GM12878 (cell line): ENCODE results near the gene PPM1A. TPM values are rescaled to one million over a fixed set of nuclear protein-coding genes. Genes with fewer than 3 reads are reported as not detected.

Experiments
- ATAC-seq: fragments of 200-7000 bp; cut with Tn5 transposase; 3 replicates; pipeline ENCODE4 v1.9.1; 2020; ENCODE audit warnings: mild to moderate bottlenecking, moderate library complexity
- BruUV-seq: library from RNA; stranded (reverse); fragments of 400-500 nt; replicated peaks from 2 replicates; lab custom pipeline; 2021; lab: Mats Ljungman, UMichigan
- CTCF ChIA-PET: fragments of 300-600 bp; sonication (Branson Sonifier 250); formaldehyde crosslinking; extraction: SDS; loops from one replicate; lab custom pipeline; 2021; ENCODE audit warnings: inconsistent platforms; lab: Yijun Ruan, JAX
- POLR2A ChIA-PET: fragments of 350-600 bp; formaldehyde crosslinking; extraction: SDS; loops from one replicate; lab custom pipeline; 2021; ENCODE audit warnings: inconsistent platforms; lab: Charles Lee
- RAD21 ChIA-PET: fragments of 300-600 bp; sonication (Branson Sonifier 250); formaldehyde crosslinking; loops from one replicate; lab custom pipeline; 2023; ENCODE audit warnings: antibody characterized with exemption; ENCODE audit not compliant: unreplicated experiment; lab: Charles Lee
- SMC1A ChIA-PET: fragments of 300-600 bp; sonication (Branson Sonifier 250); formaldehyde crosslinking; loops from one replicate; lab custom pipeline; 2023; ENCODE audit not compliant: unreplicated experiment, uncharacterized antibody; lab: Charles Lee
- DNase-seq: peaks from one replicate; pipeline ENCODE4 v3.0.0-alpha.2; 2011; ENCODE audit warnings: low read depth, low spot score
- FAIRE-seq: peaks from 3 replicates; lab custom pipeline; 2011; peaks lifted over from hg19 to GRCh38; lab: Jason Lieb, UNC
- H2AFZ ChIP-seq: 2 replicates; pipeline ENCODE4 v1.6.0; 2011; ENCODE audit warnings: low read depth, low read length, control low read depth; ENCODE audit not compliant: control insufficient read depth
- H3K27ac ChIP-seq: 2 replicates; pipeline ENCODE4 v1.5.1; 2011; ENCODE audit warnings: control low read depth; ENCODE audit not compliant: control insufficient read depth, insufficient read depth
- H3K27me3 ChIP-seq, 2 experiments: replicated peaks in 1 of 2; 2 replicates each; pipeline versions ENCODE4 v1.6.0 to v1.6.1; 2011; ENCODE audit warnings: low read length in 1 of 2; ENCODE audit not compliant: control insufficient read depth in 2 of 2, insufficient read depth in 2 of 2
- H3K36me3 ChIP-seq, 2 experiments: 2 replicates each; pipeline ENCODE4 v1.5.1; 2011; ENCODE audit warnings: low read length in 1 of 2; ENCODE audit not compliant: control insufficient read depth in 2 of 2, insufficient read depth in 2 of 2
- H3K4me1 ChIP-seq: 2 replicates; pipeline ENCODE4 v1.6.1; 2011; ENCODE audit warnings: mild to moderate bottlenecking, low read length, moderate library complexity, mixed read lengths; ENCODE audit not compliant: control insufficient read depth, insufficient read depth
- H3K4me2 ChIP-seq: 2 replicates; pipeline ENCODE4 v1.6.0; 2011; ENCODE audit warnings: control low read depth; ENCODE audit not compliant: control insufficient read depth, insufficient read depth
- H3K4me3 ChIP-seq: fragments of 200-600 bp; sonication (generic); 2 replicates; pipeline ENCODE4 v1.5.1; 2016
- H3K79me2 ChIP-seq: 2 replicates; pipeline ENCODE4 v1.6.0; 2011; ENCODE audit warnings: low read length; ENCODE audit not compliant: control insufficient read depth, insufficient read depth
- H3K9ac ChIP-seq: 2 replicates; pipeline ENCODE4 v1.8.0; 2011; ENCODE audit warnings: low read length, control low read depth, mixed read lengths; ENCODE audit not compliant: control insufficient read depth, insufficient read depth
- H3K9me3 ChIP-seq: replicated peaks from 3 replicates; pipeline ENCODE4 v1.5.1; 2011; ENCODE audit warnings: mild to moderate bottlenecking, low read length; ENCODE audit not compliant: control insufficient read depth, insufficient read depth
- H4K20me1 ChIP-seq: 2 replicates; pipeline ENCODE4 v1.6.0; 2011; ENCODE audit not compliant: control insufficient read depth, insufficient read depth
- CREM ChIP-seq: IDR thresholded peaks from 2 replicates; pipeline ENCODE4 v1.6.1; 2014; ENCODE audit warnings: antibody characterized with exemption, low read depth
- NR2C2 ChIP-seq: IDR thresholded peaks from 2 replicates; pipeline ENCODE4 v1.6.1; 2011; ENCODE audit warnings: borderline replicate concordance, low read depth; ENCODE audit not compliant: control insufficient read depth, insufficient read length
- SRF ChIP-seq, 2 experiments: IDR thresholded peaks; 2 replicates each; pipeline ENCODE4 v1.6.1; 2011; ENCODE audit warnings: low read depth in 2 of 2, low read length in 2 of 2, mild to moderate bottlenecking in 1 of 2, moderate library complexity in 1 of 2
- STAT1 ChIP-seq: fragments of 450-650 bp; conservative IDR thresholded peaks from 2 replicates; pipeline ENCODE4 v1.6.1; 2014; ENCODE audit warnings: antibody characterized with exemption, mild to moderate bottlenecking
- ZBED1 ChIP-seq: IDR thresholded peaks from 2 replicates; pipeline ENCODE4 v1.6.1; 2016; ENCODE audit warnings: borderline replicate concordance
- WGBS: methylation state at CpG from one replicate; pipeline ENCODE4 v1.1.6; 2016; ENCODE audit warnings: low lambda C conversion rate; ENCODE audit not compliant: insufficient replicate concordance, insufficient coverage; ENCODE audit errors: missing lambda C conversion rate; 5-methylcytosine and 5-hydroxymethylcytosine counted together
- in situ Hi-C: fragments of 300-500 bp; cut with MboI; formaldehyde crosslinking; loops from 9 replicates; pipeline ENCODE4 v1.14.3; 2018; ENCODE audit warnings: mixed read lengths
- intact Hi-C: fragments of 100-400 bp; cut with micrococcal nuclease; formaldehyde crosslinking; loops from one replicate; pipeline ENCODE4 v1.14.2; 2022; ENCODE audit not compliant: unreplicated experiment
- polyA plus RNA-seq, 11 experiments: library from polyadenylated mRNA; depleted of rRNA in 4 of 11; unstranded in 6 of 11; stranded (reverse) in 5 of 11; fragments of >200 nt; fragmentation: Nextera tagmentation in 4 of 11; fragmentation: Illumina TruSeq in 1 of 11; extraction: Ambion mirVana in 4 of 11; extraction: Trizol in 1 of 11; gene quantifications; 1 replicate in 1 of 11; 2 replicates in 10 of 11; pipeline versions ENCODE4 v1.2.1 to v1.2.3, GENCODE V29; 2011 to 2016; ENCODE audit warnings: inconsistent platforms in 2 of 11, missing spikeins in 2 of 11, low read depth in 1 of 11
- total RNA-seq, 4 experiments: library from RNA; depleted of rRNA in 3 of 4; stranded (reverse); fragments of >200 nt in 3 of 4; fragmentation: Illumina TruSeq in 1 of 4; extraction: Trizol in 1 of 4; gene quantifications; 2 replicates each; pipeline versions ENCODE4 v1.2.1 to v1.2.3, GENCODE V29; 2013 to 2021
- TF ChIP-seq, protein P1 (sequence below): IDR thresholded peaks from 2 replicates; pipeline ENCODE4 v1.6.1; 2012; ENCODE audit warnings: improper control_type of control experiment, low read depth, low read length; ENCODE audit not compliant: insufficient replicate concordance
- TF ChIP-seq, protein P2 (sequence below): IDR thresholded peaks from 2 replicates; pipeline ENCODE4 v1.6.1; 2011; ENCODE audit warnings: low read depth, low read length, improper control_type of control experiment, borderline replicate concordance
- TF ChIP-seq, protein P3 (sequence below), 3 experiments: IDR thresholded peaks in 2 of 3; conservative IDR thresholded peaks in 1 of 3; 2 replicates each; pipeline ENCODE4 v1.5.1; 2011; ENCODE audit warnings: low read depth in 3 of 3, low read length in 3 of 3, mild to moderate bottlenecking in 3 of 3, control low read depth in 2 of 3, moderate library complexity in 2 of 3, inconsistent platforms in 1 of 3, mixed read lengths in 1 of 3; ENCODE audit not compliant: control insufficient read depth in 2 of 3, insufficient read depth in 1 of 3; ENCODE audit errors: extremely low read depth in 1 of 3
- TF ChIP-seq, protein P4 (sequence below): IDR thresholded peaks from 2 replicates; pipeline ENCODE4 v1.6.1; 2011; ENCODE audit warnings: borderline replicate concordance, low read depth, mild to moderate bottlenecking, moderate library complexity, mixed read lengths, low read length; ENCODE audit not compliant: insufficient read depth; ENCODE audit errors: extremely low read length

Gene PPM1A
- total and polyA plus RNA-seq, 10 of the 15 experiments (the other 5 are each of a cell fraction or from before 2014, with no cell fraction given): 16.8 to 124 (median 47.0) TPM

DNA sequence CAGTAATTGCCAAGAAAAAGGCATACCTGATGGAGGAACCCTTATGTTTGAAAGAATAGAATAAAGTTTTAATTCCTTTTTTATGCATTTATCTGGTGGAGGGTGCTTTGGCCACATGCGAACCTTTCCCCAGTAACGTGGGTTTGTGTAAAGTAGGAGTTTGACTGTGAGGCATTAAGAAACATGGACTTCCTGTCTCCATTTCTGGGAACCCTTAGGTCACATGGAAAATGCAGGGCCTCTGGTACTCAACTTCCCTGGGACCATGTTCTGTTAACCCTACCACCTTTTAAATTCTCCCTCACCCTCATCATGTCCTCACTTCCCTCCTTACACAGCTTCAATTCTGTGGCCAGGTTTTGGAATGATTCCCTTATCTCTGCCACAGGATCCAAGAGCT lies 80.3 kb downstream of the PPM1A start (continued):
- TF ChIP-seq SRF (IDR thresholded peaks at IDR 0.05; ENCODE audit: low read depth in 2 of 2, low read length in 2 of 2) (no peak), NR2C2 (no peak)
- TF ChIP-seq, protein P1, sequence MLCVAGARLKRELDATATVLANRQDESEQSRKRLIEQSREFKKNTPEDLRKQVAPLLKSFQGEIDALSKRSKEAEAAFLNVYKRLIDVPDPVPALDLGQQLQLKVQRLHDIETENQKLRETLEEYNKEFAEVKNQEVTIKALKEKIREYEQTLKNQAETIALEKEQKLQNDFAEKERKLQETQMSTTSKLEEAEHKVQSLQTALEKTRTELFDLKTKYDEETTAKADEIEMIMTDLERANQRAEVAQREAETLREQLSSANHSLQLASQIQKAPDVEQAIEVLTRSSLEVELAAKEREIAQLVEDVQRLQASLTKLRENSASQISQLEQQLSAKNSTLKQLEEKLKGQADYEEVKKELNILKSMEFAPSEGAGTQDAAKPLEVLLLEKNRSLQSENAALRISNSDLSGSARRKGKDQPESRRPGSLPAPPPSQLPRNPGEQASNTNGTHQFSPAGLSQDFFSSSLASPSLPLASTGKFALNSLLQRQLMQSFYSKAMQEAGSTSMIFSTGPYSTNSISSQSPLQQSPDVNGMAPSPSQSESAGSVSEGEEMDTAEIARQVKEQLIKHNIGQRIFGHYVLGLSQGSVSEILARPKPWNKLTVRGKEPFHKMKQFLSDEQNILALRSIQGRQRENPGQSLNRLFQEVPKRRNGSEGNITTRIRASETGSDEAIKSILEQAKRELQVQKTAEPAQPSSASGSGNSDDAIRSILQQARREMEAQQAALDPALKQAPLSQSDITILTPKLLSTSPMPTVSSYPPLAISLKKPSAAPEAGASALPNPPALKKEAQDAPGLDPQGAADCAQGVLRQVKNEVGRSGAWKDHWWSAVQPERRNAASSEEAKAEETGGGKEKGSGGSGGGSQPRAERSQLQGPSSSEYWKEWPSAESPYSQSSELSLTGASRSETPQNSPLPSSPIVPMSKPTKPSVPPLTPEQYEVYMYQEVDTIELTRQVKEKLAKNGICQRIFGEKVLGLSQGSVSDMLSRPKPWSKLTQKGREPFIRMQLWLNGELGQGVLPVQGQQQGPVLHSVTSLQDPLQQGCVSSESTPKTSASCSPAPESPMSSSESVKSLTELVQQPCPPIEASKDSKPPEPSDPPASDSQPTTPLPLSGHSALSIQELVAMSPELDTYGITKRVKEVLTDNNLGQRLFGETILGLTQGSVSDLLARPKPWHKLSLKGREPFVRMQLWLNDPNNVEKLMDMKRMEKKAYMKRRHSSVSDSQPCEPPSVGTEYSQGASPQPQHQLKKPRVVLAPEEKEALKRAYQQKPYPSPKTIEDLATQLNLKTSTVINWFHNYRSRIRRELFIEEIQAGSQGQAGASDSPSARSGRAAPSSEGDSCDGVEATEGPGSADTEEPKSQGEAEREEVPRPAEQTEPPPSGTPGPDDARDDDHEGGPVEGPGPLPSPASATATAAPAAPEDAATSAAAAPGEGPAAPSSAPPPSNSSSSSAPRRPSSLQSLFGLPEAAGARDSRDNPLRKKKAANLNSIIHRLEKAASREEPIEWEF: no peak

DNA sequence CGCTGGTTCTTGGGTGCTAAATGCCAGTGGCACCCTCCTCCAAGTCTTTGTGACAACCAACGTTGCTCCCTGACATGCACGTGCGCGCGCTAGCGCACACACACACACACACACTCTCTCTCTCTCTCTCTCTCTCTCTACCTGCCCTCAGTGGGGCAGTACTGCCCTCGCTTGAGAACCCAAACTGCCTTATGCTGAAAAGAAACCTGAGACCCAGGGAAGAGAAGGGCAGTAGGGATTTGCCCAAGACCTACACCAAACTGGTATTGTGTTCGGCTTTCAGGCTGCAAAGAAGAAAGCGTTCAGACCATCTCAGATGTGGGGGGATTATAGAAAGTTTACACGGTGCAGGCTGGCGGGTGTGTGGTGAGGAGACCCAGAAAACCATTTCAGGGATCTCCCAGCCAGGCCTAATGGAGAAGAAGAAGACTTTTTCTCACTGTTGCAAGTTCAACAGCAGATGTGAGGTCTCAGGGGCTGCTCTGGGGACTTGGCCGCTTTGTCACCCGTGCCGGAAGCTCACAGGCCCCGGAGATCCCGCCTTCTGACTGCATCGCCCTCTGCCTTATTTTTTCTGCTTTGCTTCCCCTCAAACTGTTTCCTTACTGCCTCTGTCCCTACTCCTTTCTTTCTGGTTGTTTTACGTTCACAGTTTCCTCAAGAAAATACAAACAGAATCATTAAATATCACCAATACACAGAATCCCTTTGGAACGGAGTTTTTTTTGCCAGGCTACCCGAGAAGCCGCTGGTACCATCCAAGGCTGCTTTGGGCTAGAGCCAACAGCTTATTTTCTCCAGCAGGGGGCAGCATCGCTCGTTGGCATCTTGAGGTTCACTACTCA lies 82.4 kb downstream of the PPM1A start:
- 9% methylated on average over 24 of the region's 24 CpGs for WGBS
- H2AFZ ChIP-seq: peak overlapping the region; percentile 99
- peaks cover 11% of the 10 kb centered on the region for H3K4me1 ChIP-seq
- in situ Hi-C loops: loop anchor here (5.0 to 10.0 kb wide), 2 partner anchors 144 to 367 kb away; no protein-coding TSS in a partner anchor
- H3K27me3 ChIP-seq: no peaks in the 10 kb centered on the region
- ATAC-seq (peak; percentile 80), DNase-seq (peak; percentile 52), FAIRE-seq (peak; percentile 78)
- H3K9ac ChIP-seq: peak overlapping the region; percentile 79
- H3K27ac ChIP-seq: peak overlapping the region; percentile 84
- intact Hi-C loops: loop anchor here (1.0 to 10.0 kb wide), 4 partner anchors 83 to 367 kb away; no protein-coding TSS in a partner anchor
- ChIA-PET RAD21 (interaction anchor here (0.6 to 7.6 kb wide), 33 partner anchors 8 to 367 kb away, joined by 3 to 72 read pairs (median 5); partner anchors contain the start of genes PCNX4 and PPM1A), POLR2A (interaction anchor here (0.7 to 2.1 kb wide), 9 partner anchors 15 to 227 kb away, joined by 3 to 9 read pairs (median 4); partner anchors contain the start of gene PPM1A), SMC1A (interaction anchor here (0.6 to 7.8 kb wide), 25 partner anchors 14 to 1087 kb away, joined by 3 to 151 read pairs (median 5); partner anchors contain the start of gene PPM1A), CTCF (interaction anchor here (0.6 to 9.9 kb wide), 54 partner anchors 9 to 954 kb away, joined by 3 to 231 read pairs (median 5); partner anchors contain the start of genes DHRS7 and PPM1A)
- no peaks in the 10 kb centered on the region for H4K20me1 ChIP-seq
- BruUV-seq: no TSS peak
- no peaks in the 10 kb centered on the region for H3K79me2 ChIP-seq
- peak overlapping the region; percentile 69 for H3K4me3 ChIP-seq
- H3K9me3 ChIP-seq: no peaks in the 10 kb centered on the region
- peak overlapping the region; percentile 95 for H3K4me2 ChIP-seq
- no peaks in the 10 kb centered on the region for H3K36me3 ChIP-seq
- TF ChIP-seq ZBED1 (no peak), STAT1 (no peak), CREM (peak; percentile 35; the same call in 1 of the 2 replicates)
- TF ChIP-seq, protein P2, sequence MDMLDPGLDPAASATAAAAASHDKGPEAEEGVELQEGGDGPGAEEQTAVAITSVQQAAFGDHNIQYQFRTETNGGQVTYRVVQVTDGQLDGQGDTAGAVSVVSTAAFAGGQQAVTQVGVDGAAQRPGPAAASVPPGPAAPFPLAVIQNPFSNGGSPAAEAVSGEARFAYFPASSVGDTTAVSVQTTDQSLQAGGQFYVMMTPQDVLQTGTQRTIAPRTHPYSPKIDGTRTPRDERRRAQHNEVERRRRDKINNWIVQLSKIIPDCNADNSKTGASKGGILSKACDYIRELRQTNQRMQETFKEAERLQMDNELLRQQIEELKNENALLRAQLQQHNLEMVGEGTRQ: no peak
- TF ChIP-seq, protein P3, sequence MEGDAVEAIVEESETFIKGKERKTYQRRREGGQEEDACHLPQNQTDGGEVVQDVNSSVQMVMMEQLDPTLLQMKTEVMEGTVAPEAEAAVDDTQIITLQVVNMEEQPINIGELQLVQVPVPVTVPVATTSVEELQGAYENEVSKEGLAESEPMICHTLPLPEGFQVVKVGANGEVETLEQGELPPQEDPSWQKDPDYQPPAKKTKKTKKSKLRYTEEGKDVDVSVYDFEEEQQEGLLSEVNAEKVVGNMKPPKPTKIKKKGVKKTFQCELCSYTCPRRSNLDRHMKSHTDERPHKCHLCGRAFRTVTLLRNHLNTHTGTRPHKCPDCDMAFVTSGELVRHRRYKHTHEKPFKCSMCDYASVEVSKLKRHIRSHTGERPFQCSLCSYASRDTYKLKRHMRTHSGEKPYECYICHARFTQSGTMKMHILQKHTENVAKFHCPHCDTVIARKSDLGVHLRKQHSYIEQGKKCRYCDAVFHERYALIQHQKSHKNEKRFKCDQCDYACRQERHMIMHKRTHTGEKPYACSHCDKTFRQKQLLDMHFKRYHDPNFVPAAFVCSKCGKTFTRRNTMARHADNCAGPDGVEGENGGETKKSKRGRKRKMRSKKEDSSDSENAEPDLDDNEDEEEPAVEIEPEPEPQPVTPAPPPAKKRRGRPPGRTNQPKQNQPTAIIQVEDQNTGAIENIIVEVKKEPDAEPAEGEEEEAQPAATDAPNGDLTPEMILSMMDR (IDR thresholded peaks at IDR 0.05 in 2 of 3, conservative IDR thresholded peaks at IDR 0.05 in 1 of 3; ENCODE audit: control insufficient read depth in 2 of 3, extremely low read depth in 1 of 3, insufficient read depth in 1 of 3, low read depth in 3 of 3, low read length in 3 of 3): peak; percentile 71 to 91 (median 84)
- TF ChIP-seq, protein P4, sequence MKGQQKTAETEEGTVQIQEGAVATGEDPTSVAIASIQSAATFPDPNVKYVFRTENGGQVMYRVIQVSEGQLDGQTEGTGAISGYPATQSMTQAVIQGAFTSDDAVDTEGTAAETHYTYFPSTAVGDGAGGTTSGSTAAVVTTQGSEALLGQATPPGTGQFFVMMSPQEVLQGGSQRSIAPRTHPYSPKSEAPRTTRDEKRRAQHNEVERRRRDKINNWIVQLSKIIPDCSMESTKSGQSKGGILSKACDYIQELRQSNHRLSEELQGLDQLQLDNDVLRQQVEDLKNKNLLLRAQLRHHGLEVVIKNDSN: no peak
